ENCODE data around the gene COBL. TPM values are rescaled to one million over a fixed set of nuclear protein-coding genes. Genes with fewer than 3 reads are reported as not detected.
A peak's percentile ranks its signal among the peaks of the same experiment; 100 is the strongest.

COBL gene
- total RNA-seq, 1 donor from 2014 or later, result not detected

DNA sequence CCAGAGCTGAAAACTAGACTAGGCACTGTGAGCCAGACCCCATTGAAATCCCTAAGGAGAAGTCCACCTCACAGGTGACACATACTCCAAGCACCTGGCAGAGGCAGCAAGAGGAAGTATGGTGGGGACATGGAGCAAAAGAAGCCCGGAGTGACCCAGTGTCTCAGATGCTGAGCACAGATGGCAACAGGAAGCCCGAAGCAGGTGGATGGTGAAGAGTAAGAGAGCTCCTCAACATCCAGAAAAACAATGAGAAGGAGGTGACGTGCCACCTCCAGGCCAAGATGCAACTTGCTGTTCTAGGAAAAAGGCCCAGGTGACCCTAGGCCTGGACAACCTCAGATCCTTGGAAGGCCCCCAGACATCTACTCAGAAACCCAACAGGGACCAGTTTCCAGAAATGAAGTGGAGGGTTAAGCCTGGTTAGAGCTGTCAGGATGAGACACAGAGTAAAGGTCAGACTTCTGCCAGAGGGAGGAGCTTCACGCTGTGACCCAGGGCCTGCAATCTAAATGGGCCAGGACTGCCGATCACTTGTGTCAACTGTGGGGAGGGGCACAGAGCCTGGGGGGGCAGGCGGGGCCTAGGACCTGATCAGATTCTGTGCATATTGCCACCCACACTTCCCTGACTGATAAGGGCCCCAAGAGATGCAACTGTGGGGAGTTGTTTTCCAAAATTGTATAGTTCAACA lies 2.4 kb upstream of the COBL start:
- peak; percentile 66 for DNase-seq (ENCODE audit: extremely low spot score, unreplicated experiment)
- H3K4me1 Mint-ChIP-seq (ENCODE audit: unreplicated experiment), result peaks cover 12% of the 10 kb centered on the region
- H3K36me3 Mint-ChIP-seq (ENCODE audit: unreplicated experiment), result no peaks in the 10 kb centered on the region
- peaks cover 63% of the 10 kb centered on the region for H3K27me3 Mint-ChIP-seq (ENCODE audit: unreplicated experiment)
- H3K9me3 Mint-ChIP-seq (ENCODE audit: unreplicated experiment), result no peaks in the 10 kb centered on the region
- no peak overlapping the region for H3K4me3 Mint-ChIP-seq (ENCODE audit: unreplicated experiment)
- H3K27ac Mint-ChIP-seq (ENCODE audit: unreplicated experiment), result no peak overlapping the region
- TF ChIP-seq CTCF (IDR thresholded peaks at IDR 0.05), result no peak

- Mint-ChIP-seq H3K36me3 (ENCODE audit: unreplicated experiment) (no peaks in the 10 kb centered on the region), H3K27me3 (ENCODE audit: unreplicated experiment) (peaks cover 68% of the 10 kb centered on the region), H3K27ac (ENCODE audit: unreplicated experiment) (no peak overlapping the region), H3K9me3 (ENCODE audit: unreplicated experiment) (no peaks in the 10 kb centered on the region), H3K4me3 (ENCODE audit: unreplicated experiment) (peak overlapping the region; percentile 63), H3K4me1 (ENCODE audit: unreplicated experiment) (peaks cover 12% of the 10 kb centered on the region)
- DNase-seq (ENCODE audit: extremely low spot score, unreplicated experiment), result peak; percentile 65
- TF ChIP-seq CTCF (IDR thresholded peaks at IDR 0.05), result no peak
These were observed 1.4 kb upstream of the COBL start for GRCh38 chr7:51318001-51318400.

DNA sequence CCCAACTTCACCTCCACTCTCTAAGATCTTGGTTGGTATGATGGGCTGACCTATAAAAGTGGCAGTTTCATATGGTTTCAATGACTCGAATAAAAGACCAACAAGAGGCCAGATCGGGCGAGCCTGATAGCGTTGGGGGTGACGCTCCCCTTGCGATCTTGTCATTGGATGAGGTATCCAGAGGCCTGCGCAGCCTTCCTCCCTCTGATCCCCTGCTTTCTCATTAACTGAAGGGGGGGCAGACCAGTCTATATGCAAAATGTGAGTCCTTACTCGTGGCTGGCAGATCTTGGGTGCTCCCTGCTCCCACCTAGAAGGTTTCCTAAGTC lies 937 bp upstream of the COBL start:
- Mint-ChIP-seq H3K27ac (ENCODE audit: unreplicated experiment) (no peak overlapping the region), H3K4me1 (ENCODE audit: unreplicated experiment) (peaks cover 12% of the 10 kb centered on the region), H3K27me3 (ENCODE audit: unreplicated experiment) (peaks cover 68% of the 10 kb centered on the region), H3K36me3 (ENCODE audit: unreplicated experiment) (no peaks in the 10 kb centered on the region), H3K9me3 (ENCODE audit: unreplicated experiment) (no peaks in the 10 kb centered on the region), H3K4me3 (ENCODE audit: unreplicated experiment) (peak overlapping the region; percentile 63)
- TF ChIP-seq CTCF (IDR thresholded peaks at IDR 0.05), result no peak
- DNase-seq (ENCODE audit: extremely low spot score, unreplicated experiment), result no peak

DNA sequence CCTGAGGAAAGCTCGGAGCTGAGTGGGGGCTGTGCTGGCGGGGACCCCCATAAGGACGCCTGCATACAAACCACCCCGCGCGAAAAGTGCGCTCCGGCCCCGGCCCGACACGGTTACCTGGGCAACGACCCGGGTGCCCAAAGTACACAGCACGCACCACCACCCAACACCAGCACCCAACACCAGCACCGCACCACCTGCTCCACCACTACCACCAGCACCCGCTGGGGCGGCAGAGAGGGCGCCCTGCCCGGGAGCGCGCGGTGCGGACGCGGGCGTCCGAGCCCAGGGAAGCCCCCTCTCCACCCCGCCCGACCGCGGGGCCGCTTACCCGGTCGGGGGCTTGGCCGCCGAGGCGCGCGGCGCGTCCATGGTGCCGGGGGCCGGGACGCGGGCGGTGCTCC lies 345 bp downstream of the COBL start:
- Mint-ChIP-seq H3K4me1 (ENCODE audit: unreplicated experiment) (peaks cover 12% of the 10 kb centered on the region), H3K27me3 (ENCODE audit: unreplicated experiment) (peaks cover 66% of the 10 kb centered on the region), H3K36me3 (ENCODE audit: unreplicated experiment) (no peaks in the 10 kb centered on the region), H3K27ac (ENCODE audit: unreplicated experiment) (no peak overlapping the region), H3K4me3 (ENCODE audit: unreplicated experiment) (peak overlapping the region; percentile 64), H3K9me3 (ENCODE audit: unreplicated experiment) (no peaks in the 10 kb centered on the region)
- TF ChIP-seq CTCF (IDR thresholded peaks at IDR 0.05), result no peak
- DNase-seq (ENCODE audit: extremely low spot score, unreplicated experiment), result no peak

DNA sequence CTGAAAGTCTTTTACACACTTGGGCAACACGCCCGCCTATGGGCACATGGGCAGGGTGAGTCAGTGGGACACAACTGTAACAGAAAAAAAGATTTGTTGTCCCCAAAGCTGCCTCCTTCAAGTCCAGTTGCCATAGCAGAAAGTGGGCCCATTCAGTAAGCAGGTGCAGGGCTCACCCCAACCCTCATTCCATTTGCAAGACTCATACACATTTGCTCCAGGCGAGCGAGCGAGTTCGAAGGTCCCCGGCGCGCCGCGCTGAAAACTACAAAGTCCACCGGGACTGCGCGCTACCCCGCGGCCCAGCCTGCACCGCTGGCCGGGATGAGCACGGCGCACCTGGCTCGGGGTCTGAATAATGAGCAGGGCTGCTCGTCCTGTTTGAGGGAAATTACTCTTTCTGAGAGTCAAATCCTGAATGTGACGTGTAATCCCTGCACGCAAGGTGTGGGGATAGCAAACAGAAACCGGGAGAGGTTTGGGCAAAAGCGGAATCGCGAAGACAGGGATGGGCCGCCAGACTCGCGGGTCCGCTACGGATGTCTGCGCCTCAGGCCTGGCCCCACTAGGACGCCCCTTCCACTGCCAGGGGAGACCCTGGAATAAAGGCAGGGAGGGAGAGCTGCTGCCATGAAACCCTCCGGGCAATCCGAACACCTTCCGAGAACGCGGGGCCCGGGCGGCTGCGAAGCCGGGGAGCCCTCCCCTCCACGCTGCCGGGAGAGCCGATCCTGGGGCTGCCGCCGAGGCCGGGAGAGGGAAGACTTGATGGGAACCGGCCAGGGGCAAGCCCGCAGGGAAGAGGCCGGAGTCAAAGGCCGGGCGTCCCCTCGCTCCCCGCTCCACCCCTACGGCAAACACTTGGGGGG lies 982 bp downstream of the COBL start:
- DNase-seq (ENCODE audit: extremely low spot score, unreplicated experiment), result peak; percentile 80
- Mint-ChIP-seq H3K27me3 (ENCODE audit: unreplicated experiment) (peaks cover 64% of the 10 kb centered on the region), H3K9me3 (ENCODE audit: unreplicated experiment) (no peaks in the 10 kb centered on the region), H3K27ac (ENCODE audit: unreplicated experiment) (no peak overlapping the region), H3K4me3 (ENCODE audit: unreplicated experiment) (peak overlapping the region; percentile 64), H3K4me1 (ENCODE audit: unreplicated experiment) (peaks cover 12% of the 10 kb centered on the region), H3K36me3 (ENCODE audit: unreplicated experiment) (no peaks in the 10 kb centered on the region)
- TF ChIP-seq CTCF (IDR thresholded peaks at IDR 0.05), result no peak

Measured in osteocyte (in vitro differentiated cells).